OCI-LY3 (cell line): ENCODE results near the gene TMEM135.

ENCODE experiments used
- CTCF ChIP-seq: fragments of 200-600, 300-600 bp; sonication (generic); IDR thresholded peaks from 2 replicates; pipeline ENCODE4 v1.5.1; 2014; ENCODE audit warnings: antibody characterized with exemption, low read length, low read depth
- EZH2phosphoT487 ChIP-seq: fragments of 200-600 bp; shearing (Covaris generic); IDR thresholded peaks from 2 replicates; pipeline ENCODE4 v1.6.1; 2018; ENCODE audit warnings: antibody characterized with exemption, mixed run types, low read depth

DNA sequence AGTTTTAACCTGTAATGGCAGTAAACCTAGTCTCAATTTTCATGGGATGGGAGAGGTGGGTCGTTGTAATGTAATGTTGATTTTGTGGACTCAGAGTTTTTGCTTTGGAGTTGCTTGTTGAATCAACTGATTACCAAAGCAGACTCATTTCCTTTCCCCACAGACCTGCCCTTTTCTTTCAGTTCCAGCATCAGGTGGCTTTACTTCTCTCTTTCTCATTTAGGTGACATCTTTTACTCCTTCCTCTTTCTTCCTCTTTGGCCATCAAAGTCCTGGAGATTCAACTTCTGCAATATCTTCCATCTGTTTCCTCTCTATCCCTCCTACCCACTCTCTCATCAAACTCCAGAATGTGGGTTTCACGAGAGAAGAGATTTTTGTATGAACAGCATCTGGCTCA, 313.9 kb downstream of the TMEM135 start:
- TF ChIP-seq CTCF (no peak), EZH2phosphoT487 (no peak)
